SK-N-MC (cell line): ENCODE measurements around the gene HPCAL1.

Experiments
- EZH2 ChIP-seq: fragments of 200-600 bp; sonication (generic); IDR thresholded peaks from one replicate; pipeline ENCODE4 v1.6.1; 2017; ENCODE audit warnings: antibody characterized with exemption
- FOXP2 ChIP-seq: optimal IDR thresholded peaks from 2 replicates; pipeline ENCODE3; 2011; ENCODE audit warnings: mild to moderate bottlenecking, moderate library complexity; ENCODE audit not compliant: insufficient read depth; ENCODE audit errors: extremely low read length, control extremely low read depth
- POLR2AphosphoS5 ChIP-seq: IDR thresholded peaks from 2 replicates; pipeline ENCODE4 v1.6.1; 2012; ENCODE audit warnings: mild to moderate bottlenecking, low read depth, low read length, borderline replicate concordance

DNA sequence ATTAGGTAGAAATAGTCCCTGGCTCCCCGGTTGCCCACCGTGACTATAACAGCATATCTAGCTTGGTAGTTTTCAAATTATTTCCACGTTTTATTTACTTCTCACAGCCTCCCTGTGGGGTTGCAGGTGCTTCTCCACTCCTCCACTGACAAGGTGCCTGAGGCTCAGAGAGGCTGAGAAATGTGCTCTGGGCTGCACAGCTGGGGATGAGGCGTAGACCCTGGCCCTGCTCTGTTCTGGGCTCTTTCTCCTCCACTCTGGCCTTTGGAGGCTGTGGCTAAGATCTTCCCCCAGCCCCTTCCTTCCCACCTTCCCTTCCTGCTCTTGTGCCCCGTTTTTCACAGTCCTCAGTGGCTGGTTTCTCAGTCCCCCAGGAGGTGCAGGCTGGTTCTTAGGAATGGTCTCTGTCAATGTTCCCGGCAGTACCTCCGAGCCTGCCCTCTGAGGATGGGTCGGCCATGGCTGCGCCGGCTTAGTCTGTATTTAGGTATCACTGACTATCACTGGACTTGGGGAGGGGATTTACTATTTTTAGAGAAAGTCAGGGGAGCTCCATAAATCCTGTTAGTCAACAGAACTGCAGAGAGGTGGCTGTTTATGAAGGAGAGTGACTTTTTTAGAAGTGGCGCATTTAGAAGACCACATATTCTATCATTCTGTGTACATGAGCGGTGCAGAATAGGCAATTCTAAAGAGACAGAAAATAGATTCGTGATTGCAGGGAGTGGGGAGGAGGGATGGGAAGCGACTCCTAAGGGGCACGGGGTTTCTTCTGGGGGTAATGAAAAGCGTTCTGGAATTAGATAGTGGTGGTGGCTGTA is 35.0 kb downstream of the HPCAL1 start:
- TF ChIP-seq EZH2 (no peak), POLR2AphosphoS5 (no peak), FOXP2 (no peak)
